GM21528 (cell line): ENCODE measurements around the gene INVS.
"Not testable (repeated sequence)": the region's sequence is repeated elsewhere in the genome, so short reads cannot be mapped to it uniquely, and the experiment has no call there.

Experiments used
- ATAC-seq: cut with Tn5 transposase; IDR thresholded peaks from one replicate; pipeline ENCODE4 v1.9.1; 2021; ENCODE audit warnings: mild to moderate bottlenecking, moderate library complexity; ENCODE audit not compliant: unreplicated experiment, low FRiP score

The INVS gene

DNA sequence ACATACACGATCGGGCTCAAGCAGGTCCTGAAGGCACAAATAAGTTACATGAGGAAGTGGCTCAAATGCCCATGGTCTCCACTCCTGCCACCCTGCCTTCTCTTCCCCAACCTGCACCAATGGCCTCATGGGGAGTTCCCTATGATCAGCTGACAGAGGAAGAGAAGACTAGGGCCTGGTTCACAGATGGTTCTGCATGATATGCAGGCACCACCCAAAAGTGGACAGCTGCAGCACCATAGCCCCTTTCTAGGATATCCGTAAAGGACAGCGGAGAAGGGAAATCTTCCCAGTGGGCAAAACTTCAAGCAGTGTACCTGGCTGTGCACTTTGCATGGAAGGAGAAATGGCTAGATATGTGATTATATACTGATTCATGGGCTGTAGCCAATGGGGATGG, 22.8 kb upstream of the INVS start:
- ATAC-seq = not testable (repeated sequence)

DNA sequence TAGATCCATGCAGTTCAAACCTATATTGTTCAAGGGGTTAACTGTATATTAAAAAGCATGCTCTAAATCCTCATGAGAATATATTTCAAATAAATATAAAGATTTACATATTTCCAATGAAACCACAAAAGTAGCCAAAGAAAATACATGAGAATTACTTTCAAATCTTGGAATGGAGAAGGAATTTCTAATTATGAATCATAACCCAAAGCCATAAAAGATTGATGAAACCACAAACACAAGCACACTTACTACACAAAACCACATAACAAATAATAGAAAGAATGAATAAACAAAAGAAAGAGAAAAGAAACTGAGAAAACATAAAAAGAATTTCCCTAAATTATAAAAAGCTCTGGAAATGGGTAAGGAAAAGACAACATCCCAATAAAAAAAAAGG, 16.3 kb upstream of the INVS start:
- no peak for ATAC-seq

DNA sequence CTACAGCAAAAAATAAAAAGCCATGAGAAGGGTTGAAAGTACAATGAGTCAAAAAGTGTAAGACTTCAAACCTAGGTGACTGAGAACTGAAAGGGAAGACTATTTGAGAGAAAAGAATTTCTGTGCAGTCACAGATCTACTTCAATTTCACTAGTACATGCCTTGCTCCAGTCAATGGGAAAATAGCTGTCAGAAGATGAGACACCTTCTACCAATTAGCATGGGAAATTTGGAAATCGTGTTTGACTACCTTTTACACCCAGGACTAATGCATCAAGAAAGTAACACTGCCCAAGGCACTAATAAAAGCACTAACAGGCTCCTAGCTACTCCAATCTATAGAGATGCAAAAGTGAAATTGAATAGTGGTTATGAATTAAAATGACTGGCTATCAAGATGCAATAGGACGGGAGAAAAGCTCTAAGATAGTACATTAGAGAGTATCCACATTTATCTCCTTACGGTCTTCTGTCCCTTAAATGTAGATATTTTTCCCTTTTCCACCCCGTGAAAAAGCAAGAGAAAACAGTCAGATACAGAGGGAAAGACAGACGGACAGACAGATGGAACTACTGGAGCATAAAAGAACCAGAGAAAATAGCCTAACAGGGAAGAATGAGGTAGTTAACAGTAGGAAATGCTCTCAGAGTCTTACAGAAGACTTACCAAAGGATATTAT, 15.5 kb upstream of the INVS start:
- peak; percentile 50 for ATAC-seq

DNA sequence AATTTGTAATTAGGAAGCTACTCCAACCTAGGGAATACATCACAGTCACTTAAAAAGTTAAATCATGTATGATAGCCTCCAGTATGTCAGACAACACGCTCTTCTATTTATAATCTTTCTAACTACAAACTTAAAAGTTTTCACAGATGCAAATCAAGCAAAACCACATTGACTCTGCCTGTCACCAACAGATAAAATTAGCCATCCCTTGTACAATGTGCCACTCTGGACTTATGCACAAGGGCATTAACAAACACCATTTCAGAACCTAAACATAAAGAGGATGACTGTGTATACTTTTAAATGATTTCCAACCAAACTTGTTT, 15.0 kb upstream of the INVS start:
- ATAC-seq = peak; percentile 59

DNA sequence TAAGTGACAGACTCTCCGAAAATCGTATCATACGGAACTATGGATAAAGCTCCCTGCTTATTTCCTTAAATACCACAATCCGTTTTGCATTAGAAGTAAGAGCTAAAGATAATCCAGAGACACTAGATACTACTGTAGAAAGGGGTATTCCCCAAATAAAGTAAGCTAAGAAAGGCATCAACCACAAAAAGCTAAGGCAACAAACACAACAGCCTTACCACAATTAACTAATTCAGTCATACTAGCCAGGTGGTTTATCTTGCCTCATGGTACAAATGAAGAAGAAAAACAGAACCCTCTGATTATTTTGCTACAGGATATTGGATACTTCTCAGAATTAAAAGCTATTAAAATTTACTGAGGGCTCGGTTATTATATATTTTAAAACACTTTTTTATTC, 14.3 kb upstream of the INVS start:
- peak; percentile 77 for ATAC-seq

DNA sequence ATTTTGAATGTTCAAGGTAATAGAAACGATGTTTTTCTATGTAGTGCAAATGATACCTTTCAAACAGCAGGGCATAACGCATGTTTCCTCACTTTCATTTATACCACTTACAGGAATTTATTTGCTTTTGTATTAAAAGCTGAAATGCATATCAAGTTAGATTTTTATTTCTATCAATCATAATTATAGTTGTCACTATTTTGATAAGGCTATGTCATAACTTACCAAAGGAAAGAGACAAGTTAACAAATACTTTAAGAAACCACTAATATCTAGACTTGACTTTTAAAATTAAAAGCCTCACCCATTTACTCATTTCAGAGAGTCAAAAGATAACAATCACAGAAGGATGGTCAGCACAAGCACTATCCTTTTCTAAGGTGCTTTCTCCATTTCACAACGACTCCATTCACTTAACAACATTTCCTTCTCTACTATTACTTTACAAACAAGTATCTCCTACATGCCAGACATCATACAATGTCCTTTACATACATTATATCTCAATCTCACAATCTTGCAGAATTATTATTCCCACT, 12.9 kb upstream of the INVS start:
- no peak for ATAC-seq

DNA sequence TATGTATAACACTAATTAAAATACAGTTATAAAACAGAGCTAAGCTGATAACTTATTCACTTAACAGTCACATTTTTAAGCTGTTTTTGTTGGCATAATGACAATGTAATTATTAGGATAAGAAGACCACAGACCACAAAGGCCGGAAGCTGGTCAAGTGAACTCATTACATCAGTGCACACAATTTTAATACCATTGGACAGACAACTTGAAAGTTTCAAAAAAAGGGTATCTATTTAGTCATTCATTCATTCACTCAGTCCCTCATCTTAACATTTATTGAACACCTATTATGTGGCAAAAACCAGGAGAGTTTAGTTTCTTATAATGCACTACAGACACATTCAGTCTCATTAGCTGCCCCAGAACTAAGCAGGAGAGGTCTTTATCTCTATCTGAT, 11.8 kb upstream of the INVS start:
- ATAC-seq = no peak

DNA sequence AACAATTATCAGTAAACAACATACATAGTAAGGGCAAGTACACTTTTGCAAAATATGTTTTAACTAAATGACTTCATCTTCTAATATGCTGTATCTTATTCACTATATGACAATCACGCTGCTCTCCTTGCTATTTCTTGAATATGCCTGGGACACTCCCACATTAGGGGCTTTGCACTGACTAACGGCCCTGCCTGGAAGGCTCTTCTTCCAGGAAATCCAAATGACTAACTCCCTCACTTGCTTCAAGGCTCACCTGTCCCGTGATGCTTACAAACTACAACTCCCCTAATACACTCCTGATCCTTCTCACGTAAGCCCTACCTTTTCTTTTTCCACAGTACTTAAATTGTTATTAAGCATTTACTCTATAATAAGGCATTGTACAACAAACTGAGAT, 10.8 kb upstream of the INVS start:
- ATAC-seq = no peak

DNA sequence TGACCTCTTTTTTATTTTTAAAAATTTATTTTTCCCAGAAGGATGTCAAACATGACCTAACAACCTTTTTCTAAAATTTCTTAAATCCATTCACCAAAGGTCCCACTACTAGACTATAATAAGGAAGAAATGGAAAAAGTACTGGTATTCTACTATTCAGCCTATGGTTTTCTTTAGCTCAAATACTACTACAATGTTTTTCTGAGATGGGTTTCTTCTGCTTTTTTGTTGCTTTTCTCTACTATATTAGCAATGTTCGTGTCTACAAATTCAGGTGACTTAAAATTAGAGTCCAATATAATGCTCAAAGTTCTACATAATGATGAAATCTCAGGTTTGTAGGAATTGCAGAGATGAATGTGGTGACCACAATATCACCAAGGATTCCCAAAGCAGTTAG, 8.2 kb upstream of the INVS start:
- ATAC-seq = no peak

DNA sequence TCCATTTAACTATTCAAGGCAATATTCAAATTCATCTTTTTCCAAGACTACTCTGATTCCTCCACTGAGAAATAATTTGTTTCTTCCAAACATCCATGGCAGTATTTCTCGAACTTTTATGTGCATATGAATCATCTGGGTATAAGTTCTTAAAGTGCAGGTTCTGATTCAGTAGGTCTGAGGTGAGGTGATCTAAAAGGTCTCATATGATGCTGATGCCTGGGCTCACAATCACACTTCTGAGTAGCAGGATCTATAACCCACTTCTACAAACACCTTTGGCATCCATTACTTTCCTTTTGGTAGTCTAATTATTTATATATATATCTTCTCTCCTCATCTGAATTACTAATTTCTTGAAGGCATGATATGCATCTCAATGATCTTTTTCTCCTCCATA, 7.4 kb upstream of the INVS start:
- ATAC-seq = no peak

DNA sequence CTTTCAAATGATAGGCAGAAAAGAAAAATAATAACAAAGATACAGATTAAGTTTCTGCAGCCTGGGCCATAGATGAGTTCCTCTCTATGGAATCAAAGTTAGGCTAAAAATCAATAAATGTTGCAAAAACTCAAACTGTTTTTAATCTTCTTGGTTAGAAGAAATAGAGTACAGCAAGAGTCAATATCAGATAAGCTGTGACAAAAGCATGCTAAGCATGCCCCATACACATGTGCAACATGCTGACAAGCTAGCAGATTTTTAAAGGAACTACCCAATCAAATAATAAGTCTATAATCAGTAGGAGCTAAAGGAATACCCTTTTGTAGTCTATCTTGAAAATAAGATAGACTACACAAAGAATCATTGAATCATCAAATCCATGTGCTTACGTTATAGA, 7.0 kb upstream of the INVS start:
- ATAC-seq = no peak

DNA sequence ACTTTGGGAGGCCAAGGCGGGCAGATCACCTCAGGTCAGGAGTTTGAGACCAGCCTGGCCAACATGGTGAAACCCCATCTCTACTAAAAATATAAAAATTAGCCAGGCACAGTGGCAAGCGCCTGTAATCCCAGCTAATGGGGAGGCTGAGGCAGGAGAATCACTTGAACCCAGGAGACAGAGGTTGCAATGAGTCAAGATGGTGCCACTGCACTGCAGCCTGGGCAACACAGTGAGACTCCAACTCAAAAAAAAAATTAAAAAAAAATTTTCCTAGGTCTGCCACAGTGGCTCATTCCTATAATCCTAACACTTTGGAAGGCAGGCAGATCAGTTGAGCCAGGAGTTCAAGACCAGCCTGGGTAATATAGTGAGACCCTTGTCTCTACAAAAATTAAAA, 4.6 kb upstream of the INVS start:
- not testable (repeated sequence) for ATAC-seq

DNA sequence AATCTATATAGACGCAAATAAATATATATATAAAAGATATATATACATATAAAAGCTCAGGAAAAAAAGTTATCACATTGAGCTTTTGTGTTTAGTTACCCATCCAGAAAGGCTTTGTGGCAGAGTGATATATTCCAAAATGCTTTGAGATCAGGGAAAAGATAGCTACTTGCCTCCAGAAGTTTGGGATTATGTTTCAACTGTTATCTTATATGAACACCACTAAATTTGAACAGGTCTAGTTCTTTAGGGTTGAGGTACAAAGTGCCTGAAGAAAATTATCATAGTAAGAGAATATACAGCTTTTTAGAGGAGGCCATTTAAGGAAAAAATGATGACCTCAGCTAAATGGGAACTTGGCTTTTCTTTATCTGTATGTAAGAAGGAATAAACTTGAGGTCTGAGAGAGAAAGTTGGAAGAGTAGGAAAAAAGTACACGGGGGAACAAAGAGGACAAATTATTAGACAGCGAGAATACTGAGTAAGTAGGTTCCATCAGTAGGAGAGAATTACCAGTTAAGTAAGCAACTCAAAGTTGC, 2.6 kb upstream of the INVS start:
- ATAC-seq = no peak

DNA sequence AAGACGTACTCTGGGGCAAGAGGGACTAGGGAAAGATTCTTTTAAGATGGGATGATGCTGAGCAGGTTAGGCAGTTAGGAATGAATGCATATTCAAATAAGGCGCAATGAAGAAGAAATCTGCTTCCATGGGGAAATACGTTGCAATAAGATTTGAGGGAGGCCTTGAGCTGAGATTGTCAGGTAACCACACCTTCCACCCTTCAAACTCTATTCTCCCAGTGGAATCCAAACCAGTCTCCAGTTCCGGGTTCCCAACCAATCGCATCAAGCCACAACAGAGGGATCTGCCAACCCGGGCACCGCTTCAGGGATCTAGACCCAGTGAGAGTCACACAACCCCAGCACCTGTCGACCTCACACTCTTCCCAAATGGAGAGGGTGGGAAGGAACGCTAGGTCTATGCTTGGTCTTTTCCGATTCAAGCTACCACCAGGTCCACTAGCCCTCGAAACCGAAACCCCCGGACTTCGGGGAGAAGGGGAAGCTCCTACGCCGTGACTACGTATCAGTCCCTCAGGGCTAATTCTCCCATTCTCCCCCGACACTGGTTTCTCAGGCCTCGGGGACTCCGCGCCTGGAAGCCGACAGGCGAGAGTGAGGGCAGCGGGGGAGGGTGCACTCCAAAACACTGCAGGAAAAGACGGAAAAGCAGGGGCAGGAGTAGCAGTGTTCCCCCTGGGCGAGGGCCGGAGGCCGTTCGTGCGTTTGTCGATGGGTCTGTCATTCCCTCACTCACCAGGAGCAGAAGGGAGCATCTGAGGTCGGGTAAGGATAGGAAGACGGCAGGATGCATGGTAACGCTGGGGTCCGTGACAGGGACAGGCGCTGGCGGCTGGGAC, 777 bp upstream of the INVS start:
- ATAC-seq = peak; percentile 13

DNA sequence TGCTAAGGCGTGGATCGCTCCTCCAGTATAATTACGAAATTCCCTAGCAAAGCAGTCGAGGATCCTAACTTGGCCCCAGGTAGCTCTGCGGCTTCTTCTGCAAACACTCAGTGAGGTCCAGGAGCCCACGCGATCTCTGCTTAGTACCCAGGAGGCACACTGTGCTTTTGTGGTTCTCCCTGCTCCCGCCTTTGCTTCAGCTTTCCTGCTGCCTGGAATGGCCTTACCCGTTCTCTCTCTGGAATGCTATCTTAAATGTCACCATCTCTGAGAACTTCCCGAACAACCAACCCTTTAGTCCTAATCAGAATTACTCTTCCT, 639 bp downstream of the INVS start:
- peak; percentile 3 for ATAC-seq

DNA sequence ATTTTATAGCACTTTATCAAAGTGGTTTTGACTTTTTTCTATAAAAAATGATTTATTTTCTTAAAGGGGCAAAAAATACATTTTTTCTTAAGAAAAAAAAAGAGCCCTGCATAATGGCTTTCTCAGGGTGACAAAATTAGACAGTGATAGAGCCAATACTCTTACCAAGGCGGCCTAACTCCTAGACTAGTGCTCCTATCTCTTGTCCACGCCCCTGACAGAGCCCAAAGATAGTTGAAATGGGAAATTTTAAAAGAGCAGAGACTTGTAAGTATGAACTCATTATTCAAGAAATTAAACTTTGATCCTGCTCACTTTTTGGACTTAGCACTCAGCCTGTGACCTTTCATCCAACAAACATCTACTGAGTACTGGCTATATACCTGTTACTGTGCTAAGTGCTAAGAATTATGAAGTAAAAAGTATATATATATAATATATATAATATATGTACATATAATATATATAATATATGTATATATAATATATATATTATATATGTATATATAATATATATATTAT, 1.2 kb downstream of the INVS start:
- ATAC-seq = no peak

DNA sequence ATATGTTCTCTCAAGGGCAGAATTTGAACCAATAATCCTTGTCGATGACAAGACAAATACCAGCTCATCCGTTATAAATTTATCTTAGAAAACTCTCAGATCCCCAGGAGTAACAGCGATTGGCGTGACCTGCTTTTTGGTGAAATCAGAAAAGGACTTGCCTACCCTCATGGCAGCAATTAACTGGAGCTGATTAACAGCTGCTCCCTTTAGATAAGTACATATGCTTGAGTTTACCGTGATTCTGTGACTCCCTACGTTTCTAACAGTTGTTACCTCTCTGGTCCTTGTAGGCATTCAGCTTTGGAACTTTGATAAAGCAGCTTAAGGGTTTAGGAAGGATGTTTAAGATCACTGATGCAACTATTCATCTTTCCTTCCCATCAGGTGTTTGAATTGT, 2.6 kb downstream of the INVS start:
- ATAC-seq = no peak

DNA sequence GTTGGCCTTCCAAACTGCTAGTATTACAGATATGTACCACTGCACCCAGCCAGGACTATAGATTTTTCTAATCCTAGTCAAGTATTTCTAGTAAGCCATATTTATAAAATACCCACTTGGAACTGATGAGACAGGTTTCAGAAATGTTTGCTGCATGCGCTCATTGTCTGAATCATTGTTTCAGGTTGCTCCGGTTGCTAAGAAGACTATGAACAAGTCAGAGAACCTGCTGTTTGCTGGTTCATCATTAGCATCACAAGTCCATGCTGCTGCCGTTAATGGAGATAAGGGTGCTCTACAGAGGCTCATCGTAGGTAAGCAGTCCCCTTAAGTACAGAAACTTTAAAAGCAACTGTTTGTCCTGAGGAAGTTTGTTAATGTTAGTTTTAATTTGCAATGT, 5.3 kb downstream of the INVS start:
- ATAC-seq = no peak

DNA sequence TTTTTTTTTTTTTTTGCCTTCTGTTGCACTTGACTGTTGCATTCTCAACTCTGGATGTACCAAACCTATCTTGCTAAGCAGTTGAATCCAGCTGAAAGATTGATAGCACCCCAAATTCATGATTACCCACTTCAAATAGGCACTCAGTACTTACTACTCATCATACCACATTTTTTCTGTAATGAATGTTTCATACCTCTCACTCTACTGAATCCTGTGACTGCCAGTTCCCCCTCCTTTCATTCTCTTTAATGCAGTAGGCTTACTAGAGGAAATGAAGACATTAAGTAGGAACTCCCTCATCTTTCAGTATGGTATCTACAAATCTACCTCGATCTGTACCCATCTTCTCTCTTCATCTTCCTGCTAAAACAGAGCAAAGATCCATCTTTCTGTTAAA, 6.8 kb downstream of the INVS start:
- ATAC-seq = no peak

DNA sequence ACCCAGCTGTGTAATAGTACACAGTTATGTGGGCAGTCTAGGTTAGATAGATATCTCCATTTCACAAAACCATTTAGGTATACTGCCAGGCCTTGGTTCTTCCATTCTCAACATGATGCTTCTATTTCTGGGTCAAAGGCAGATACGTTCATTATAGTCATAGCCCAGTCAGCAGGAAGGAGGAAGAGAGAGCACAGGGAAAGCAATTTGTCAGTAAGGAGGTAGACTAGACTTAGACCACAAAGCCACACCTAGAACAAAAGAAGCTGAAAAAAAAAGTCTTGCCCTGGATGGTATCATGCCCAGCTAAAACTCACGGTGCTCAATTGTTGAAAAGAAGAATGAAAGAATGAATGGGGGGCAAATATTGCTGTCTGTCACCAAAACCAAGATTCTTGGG, 7.6 kb downstream of the INVS start:
- no peak for ATAC-seq

DNA sequence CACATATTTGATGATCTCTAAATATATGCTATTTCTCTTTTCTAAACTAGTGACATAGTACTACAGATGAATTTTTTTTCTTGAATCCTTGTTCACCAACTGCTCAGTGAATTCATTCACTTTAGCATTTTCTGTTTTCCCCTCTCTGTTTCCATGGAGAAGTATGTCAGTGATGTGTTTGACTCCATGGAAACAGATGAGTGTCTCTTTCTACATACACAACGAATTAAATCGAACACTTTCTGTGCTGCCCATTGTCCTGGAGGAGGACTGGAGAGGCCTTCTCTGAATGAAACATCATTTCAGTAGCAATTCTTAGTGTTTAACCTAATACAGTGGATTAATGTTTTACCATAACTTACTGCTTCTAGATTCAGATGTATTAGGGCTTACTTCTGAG, 9.5 kb downstream of the INVS start:
- ATAC-seq = no peak

DNA sequence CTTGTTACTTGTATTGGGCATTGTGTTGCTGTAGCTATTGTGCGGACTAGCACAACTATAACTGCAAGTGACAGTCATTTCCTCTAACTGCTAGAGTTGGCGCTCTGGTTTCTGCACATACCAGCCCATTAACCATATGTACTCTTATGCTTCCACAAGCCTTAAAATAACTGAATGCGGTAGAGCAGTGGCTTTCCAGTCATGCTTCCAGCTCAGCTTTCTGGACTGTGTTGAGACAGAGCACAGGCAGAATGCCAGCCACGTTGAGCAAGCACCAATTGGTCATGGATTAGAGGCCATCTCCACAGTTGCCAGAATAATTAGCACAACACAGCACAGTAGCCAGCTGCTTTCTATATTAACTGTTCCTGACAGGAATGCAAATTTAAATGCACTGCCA, 12.2 kb downstream of the INVS start:
- no peak for ATAC-seq
